Measurements from ENCODE around the gene JARID2. TPM values are rescaled to one million over a fixed set of nuclear protein-coding genes. Genes with fewer than 3 reads are reported as not detected.

JARID2 gene
- total and polyA plus RNA-seq, 9 of the 15 experiments (the other 6 are each of a cell fraction or from before 2014, with no cell fraction given), result 5.0 to 29.0 (median 15.6) TPM

- TF ChIP-seq, protein P1, sequence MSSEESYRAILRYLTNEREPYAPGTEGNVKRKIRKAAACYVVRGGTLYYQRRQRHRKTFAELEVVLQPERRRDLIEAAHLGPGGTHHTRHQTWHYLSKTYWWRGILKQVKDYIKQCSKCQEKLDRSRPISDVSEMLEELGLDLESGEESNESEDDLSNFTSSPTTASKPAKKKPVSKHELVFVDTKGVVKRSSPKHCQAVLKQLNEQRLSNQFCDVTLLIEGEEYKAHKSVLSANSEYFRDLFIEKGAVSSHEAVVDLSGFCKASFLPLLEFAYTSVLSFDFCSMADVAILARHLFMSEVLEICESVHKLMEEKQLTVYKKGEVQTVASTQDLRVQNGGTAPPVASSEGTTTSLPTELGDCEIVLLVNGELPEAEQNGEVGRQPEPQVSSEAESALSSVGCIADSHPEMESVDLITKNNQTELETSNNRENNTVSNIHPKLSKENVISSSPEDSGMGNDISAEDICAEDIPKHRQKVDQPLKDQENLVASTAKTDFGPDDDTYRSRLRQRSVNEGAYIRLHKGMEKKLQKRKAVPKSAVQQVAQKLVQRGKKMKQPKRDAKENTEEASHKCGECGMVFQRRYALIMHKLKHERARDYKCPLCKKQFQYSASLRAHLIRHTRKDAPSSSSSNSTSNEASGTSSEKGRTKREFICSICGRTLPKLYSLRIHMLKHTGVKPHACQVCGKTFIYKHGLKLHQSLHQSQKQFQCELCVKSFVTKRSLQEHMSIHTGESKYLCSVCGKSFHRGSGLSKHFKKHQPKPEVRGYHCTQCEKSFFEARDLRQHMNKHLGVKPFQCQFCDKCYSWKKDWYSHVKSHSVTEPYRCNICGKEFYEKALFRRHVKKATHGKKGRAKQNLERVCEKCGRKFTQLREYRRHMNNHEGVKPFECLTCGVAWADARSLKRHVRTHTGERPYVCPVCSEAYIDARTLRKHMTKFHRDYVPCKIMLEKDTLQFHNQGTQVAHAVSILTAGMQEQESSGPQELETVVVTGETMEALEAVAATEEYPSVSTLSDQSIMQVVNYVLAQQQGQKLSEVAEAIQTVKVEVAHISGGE (CRISPR knock-in tag; IDR thresholded peaks at IDR 0.05), result peak in 1 of 3 experiments; percentile 80; a peak in 2 of 6 replicates
- TF ChIP-seq STAT5B (CRISPR knock-in tag; IDR thresholded peaks at IDR 0.05), result no peak
- TF ChIP-seq KAT2B (IDR thresholded peaks at IDR 0.05; ENCODE audit: low read depth, low read length), result no peak
- peak; percentile 96 for TF ChIP-seq CBFA2T3 (IDR thresholded peaks at IDR 0.05)
- TF ChIP-seq KHSRP (IDR thresholded peaks at IDR 0.05), result no peak
- TF ChIP-seq, protein P2, sequence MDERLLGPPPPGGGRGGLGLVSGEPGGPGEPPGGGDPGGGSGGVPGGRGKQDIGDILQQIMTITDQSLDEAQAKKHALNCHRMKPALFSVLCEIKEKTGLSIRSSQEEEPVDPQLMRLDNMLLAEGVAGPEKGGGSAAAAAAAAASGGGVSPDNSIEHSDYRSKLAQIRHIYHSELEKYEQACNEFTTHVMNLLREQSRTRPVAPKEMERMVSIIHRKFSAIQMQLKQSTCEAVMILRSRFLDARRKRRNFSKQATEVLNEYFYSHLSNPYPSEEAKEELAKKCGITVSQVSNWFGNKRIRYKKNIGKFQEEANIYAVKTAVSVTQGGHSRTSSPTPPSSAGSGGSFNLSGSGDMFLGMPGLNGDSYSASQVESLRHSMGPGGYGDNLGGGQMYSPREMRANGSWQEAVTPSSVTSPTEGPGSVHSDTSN (CRISPR knock-in tag; IDR thresholded peaks at IDR 0.05; ENCODE audit: low read depth), result peak; percentile 86
- TF ChIP-seq, protein P2 (tag; conservative IDR thresholded peaks at IDR 0.05; ENCODE audit: low read depth), result peak; percentile 98
- TF ChIP-seq SUPT5H (IDR thresholded peaks at IDR 0.05), result no peak
- TF ChIP-seq ZNF316 (IDR thresholded peaks at IDR 0.05), result peak; percentile 87
- TF ChIP-seq GTF2E2 (tag; IDR thresholded peaks at IDR 0.05), result 0 out of 2 replicates have a peak, but pooled peaks have one; percentile 8
- TF ChIP-seq, protein P3, sequence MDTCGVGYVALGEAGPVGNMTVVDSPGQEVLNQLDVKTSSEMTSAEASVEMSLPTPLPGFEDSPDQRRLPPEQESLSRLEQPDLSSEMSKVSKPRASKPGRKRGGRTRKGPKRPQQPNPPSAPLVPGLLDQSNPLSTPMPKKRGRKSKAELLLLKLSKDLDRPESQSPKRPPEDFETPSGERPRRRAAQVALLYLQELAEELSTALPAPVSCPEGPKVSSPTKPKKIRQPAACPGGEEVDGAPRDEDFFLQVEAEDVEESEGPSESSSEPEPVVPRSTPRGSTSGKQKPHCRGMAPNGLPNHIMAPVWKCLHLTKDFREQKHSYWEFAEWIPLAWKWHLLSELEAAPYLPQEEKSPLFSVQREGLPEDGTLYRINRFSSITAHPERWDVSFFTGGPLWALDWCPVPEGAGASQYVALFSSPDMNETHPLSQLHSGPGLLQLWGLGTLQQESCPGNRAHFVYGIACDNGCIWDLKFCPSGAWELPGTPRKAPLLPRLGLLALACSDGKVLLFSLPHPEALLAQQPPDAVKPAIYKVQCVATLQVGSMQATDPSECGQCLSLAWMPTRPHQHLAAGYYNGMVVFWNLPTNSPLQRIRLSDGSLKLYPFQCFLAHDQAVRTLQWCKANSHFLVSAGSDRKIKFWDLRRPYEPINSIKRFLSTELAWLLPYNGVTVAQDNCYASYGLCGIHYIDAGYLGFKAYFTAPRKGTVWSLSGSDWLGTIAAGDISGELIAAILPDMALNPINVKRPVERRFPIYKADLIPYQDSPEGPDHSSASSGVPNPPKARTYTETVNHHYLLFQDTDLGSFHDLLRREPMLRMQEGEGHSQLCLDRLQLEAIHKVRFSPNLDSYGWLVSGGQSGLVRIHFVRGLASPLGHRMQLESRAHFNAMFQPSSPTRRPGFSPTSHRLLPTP (IDR thresholded peaks at IDR 0.05; ENCODE audit: borderline replicate concordance, extremely low read depth, insufficient read length), result no peak
- no peak for TF ChIP-seq CEBPB (tag; IDR thresholded peaks at IDR 0.05)
- TF ChIP-seq TEAD4 (IDR thresholded peaks at IDR 0.05; ENCODE audit: low read length), result peak; percentile 94
- no peak for TF ChIP-seq TEAD4 (CRISPR knock-in tag; IDR thresholded peaks at IDR 0.05; ENCODE audit: borderline replicate concordance)
- no peak for TF ChIP-seq CREB3 (tag; conservative IDR thresholded peaks at IDR 0.05; ENCODE audit: low read depth)
- no peak for TF ChIP-seq SNRNP70 (optimal IDR thresholded peaks at IDR 0.05; ENCODE audit: low read depth, low read length)
- TF ChIP-seq L3MBTL2 (IDR thresholded peaks at IDR 0.05), result peak; percentile 31; the same call in 1 of the 2 replicates
- peak; percentile 86 for TF ChIP-seq ZNF766 (CRISPR knock-in tag; conservative IDR thresholded peaks at IDR 0.05)
Measured at GRCh38 chr6:15481390-15482291, 235.8 kb downstream of the JARID2 start (continued).

Measured in K562 (cell line).